Mesenchymal stem cell (in vitro differentiated cells and primary cell): ENCODE measurements around the gene CMKLR1.

Experiments
- DNase-seq: peaks from one replicate; pipeline ENCODE4 v3.0.0-alpha.2; 2013
- H2AFZ ChIP-seq: one replicate; pipeline ENCODE4 v1.6.1; 2013; ENCODE audit warnings: low read depth, mild to moderate bottlenecking, control low read depth, inconsistent platforms, low read length, moderate library complexity
- H2AK5ac ChIP-seq: 2 replicates; pipeline ENCODE4 v1.6.1; 2013; ENCODE audit warnings: low read length, moderate library complexity, mild to moderate bottlenecking, inconsistent platforms; ENCODE audit not compliant: severe bottlenecking
- H2BK120ac ChIP-seq: one replicate; pipeline ENCODE4 v1.6.1; 2013; ENCODE audit warnings: low read depth, mild to moderate bottlenecking, inconsistent platforms, low read length, moderate library complexity
- H2BK12ac ChIP-seq, 2 experiments: one replicate each; pipeline ENCODE4 v1.6.1; 2013; ENCODE audit warnings: inconsistent platforms in 2 of 2, low read length in 2 of 2, mild to moderate bottlenecking in 2 of 2, moderate library complexity in 2 of 2, control low read depth in 1 of 2
- H2BK15ac ChIP-seq: one replicate; pipeline ENCODE4 v1.6.1; 2013; ENCODE audit warnings: mild to moderate bottlenecking, low read depth, inconsistent platforms; ENCODE audit not compliant: poor library complexity, severe bottlenecking
- H2BK5ac ChIP-seq: 2 replicates; pipeline ENCODE4 v1.6.1; 2013; ENCODE audit warnings: low read depth, mild to moderate bottlenecking, low read length, control low read depth, inconsistent platforms; ENCODE audit not compliant: poor library complexity, severe bottlenecking
- H3K14ac ChIP-seq, 2 experiments: one replicate each; pipeline ENCODE4 v1.6.1; 2013; ENCODE audit warnings: inconsistent platforms in 2 of 2, low read length in 2 of 2, control low read depth in 1 of 2, mild to moderate bottlenecking in 1 of 2, moderate library complexity in 1 of 2
- H3K18ac ChIP-seq, 2 experiments: one replicate each; pipeline ENCODE4 v1.6.1; 2013; ENCODE audit warnings: inconsistent platforms in 2 of 2, low read length in 2 of 2, control low read depth in 1 of 2, low read depth in 1 of 2, mild to moderate bottlenecking in 1 of 2
- H3K23ac ChIP-seq, 2 experiments: one replicate each; pipeline ENCODE4 v1.6.1; 2013; ENCODE audit warnings: inconsistent platforms in 2 of 2, low read length in 2 of 2, mild to moderate bottlenecking in 2 of 2, moderate library complexity in 2 of 2, control low read depth in 1 of 2
- H3K27ac ChIP-seq: 2 replicates; pipeline ENCODE4 v1.5.1; 2013; ENCODE audit warnings: mild to moderate bottlenecking, moderate library complexity, low read length, control low read depth, inconsistent platforms; ENCODE audit not compliant: poor library complexity, severe bottlenecking
- H3K27me3 ChIP-seq, 2 experiments: 2 replicates each; pipeline versions ENCODE4 v1.6.1 to v1.7.0; 2013; ENCODE audit warnings: low read length in 2 of 2, mild to moderate bottlenecking in 2 of 2, moderate library complexity in 2 of 2, control low read depth in 1 of 2, inconsistent platforms in 1 of 2; ENCODE audit not compliant: control insufficient read depth in 1 of 2, insufficient read depth in 1 of 2
- H3K36me3 ChIP-seq, 2 experiments: 2 replicates each; pipeline versions ENCODE4 v1.6.1 to v1.7.0; 2013; ENCODE audit warnings: low read length in 2 of 2, control low read depth in 1 of 2, inconsistent platforms in 1 of 2, low read depth in 1 of 2, mild to moderate bottlenecking in 1 of 2; ENCODE audit not compliant: insufficient read depth in 2 of 2, control insufficient read depth in 1 of 2
- H3K4ac ChIP-seq, 2 experiments: one replicate each; pipeline ENCODE4 v1.6.1; 2013; ENCODE audit warnings: inconsistent platforms in 2 of 2, low read length in 2 of 2, mild to moderate bottlenecking in 2 of 2, moderate library complexity in 2 of 2, control low read depth in 1 of 2, low read depth in 1 of 2
- H3K4me1 ChIP-seq: 2 replicates; pipeline ENCODE4 v1.6.1; 2013; ENCODE audit warnings: low read depth, low read length, control low read depth; ENCODE audit not compliant: control insufficient read depth, insufficient read depth
- H3K4me2 ChIP-seq: 2 replicates; pipeline ENCODE4 v1.6.1; 2013; ENCODE audit warnings: low read length, mild to moderate bottlenecking, inconsistent platforms; ENCODE audit not compliant: poor library complexity, severe bottlenecking
- H3K4me3 ChIP-seq, 2 experiments: 2 replicates each; pipeline versions ENCODE4 v1.5.1 to v1.7.0; 2013; ENCODE audit warnings: low read length in 2 of 2, mild to moderate bottlenecking in 2 of 2, control low read depth in 1 of 2, low read depth in 1 of 2; ENCODE audit not compliant: insufficient read depth in 1 of 2
- H3K79me1 ChIP-seq: replicated peaks from 2 replicates; pipeline ENCODE4 v1.6.1; 2013; ENCODE audit warnings: mild to moderate bottlenecking, control low read depth, low read length, inconsistent platforms; ENCODE audit not compliant: poor library complexity, severe bottlenecking
- H3K9ac ChIP-seq: 2 replicates; pipeline ENCODE4 v1.7.0; 2013; ENCODE audit warnings: mild to moderate bottlenecking, low read length, moderate library complexity
- H3K9me3 ChIP-seq: 2 replicates; pipeline ENCODE4 v1.7.0; 2013; ENCODE audit warnings: mild to moderate bottlenecking, low read length; ENCODE audit not compliant: control insufficient read depth
- H4K8ac ChIP-seq: one replicate; pipeline ENCODE4 v1.6.1; 2013; ENCODE audit warnings: inconsistent platforms, mild to moderate bottlenecking, low read length, moderate library complexity
- H4K91ac ChIP-seq: one replicate; pipeline ENCODE4 v1.6.1; 2013; ENCODE audit warnings: mild to moderate bottlenecking, low read length, inconsistent platforms
- WGBS: methylation state at CpG from one replicate; pipeline ENCODE4 v1.1.7; 2013; ENCODE audit warnings: mixed read lengths; 5-methylcytosine and 5-hydroxymethylcytosine counted together

CMKLR1 gene

DNA sequence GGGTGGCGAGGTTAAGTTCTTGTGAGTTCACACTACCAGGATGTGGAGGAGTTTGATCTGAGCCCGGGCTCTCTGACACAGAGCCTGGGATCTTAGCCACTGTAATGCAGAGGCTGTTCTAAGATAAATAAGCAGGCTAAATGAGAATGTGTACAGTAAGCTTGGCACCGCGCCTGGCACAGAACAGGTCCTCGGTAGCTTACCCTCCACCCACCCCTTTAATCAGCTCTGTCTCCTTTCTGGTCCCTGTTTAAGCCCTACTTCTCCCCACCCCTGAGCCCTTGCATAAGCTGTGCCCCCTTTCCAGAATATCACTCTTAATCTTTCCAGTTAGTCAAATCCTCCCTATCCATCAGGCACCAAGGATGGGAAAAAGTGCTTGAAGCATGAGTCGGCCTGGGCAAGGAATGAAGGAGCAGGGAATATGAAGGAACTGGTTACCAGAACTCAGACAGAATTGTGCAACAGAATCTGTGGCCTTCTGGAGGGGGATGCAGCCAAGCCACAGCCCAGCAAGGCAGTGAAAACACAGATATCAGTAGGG lies 32.8 kb upstream of the CMKLR1 start:
- H3K4me3 ChIP-seq: peak overlapping the region in 1 of 2 experiments; percentile 12
- H2AK5ac ChIP-seq: no peak overlapping the region
- no peak overlapping the region for H3K4me2 ChIP-seq
- peaks cover 0 to 3% of the 10 kb centered on the region in 2 experiments for H3K27me3 ChIP-seq
- H2AFZ ChIP-seq: no peak overlapping the region
- H4K91ac ChIP-seq: no peak overlapping the region
- no peaks in the 10 kb centered on the region for H3K36me3 ChIP-seq
- H3K23ac ChIP-seq: no peak overlapping the region
- peak overlapping the region; percentile 7 for H3K27ac ChIP-seq
- no peak overlapping the region for H2BK120ac ChIP-seq
- H3K9me3 ChIP-seq: peaks cover 22% of the 10 kb centered on the region
- no peak overlapping the region for H2BK15ac ChIP-seq
- H3K79me1 ChIP-seq: no peaks in the 10 kb centered on the region
- no peak overlapping the region for H3K18ac ChIP-seq
- 78% methylated on average over 5 of the region's 6 CpGs for WGBS
- no peak overlapping the region for H2BK12ac ChIP-seq
- H3K14ac ChIP-seq: no peak overlapping the region
- H3K4me1 ChIP-seq: peaks cover 3% of the 10 kb centered on the region
- DNase-seq: peak; percentile 3
- H4K8ac ChIP-seq: no peak overlapping the region
- H3K9ac ChIP-seq: no peak overlapping the region
- H3K4ac ChIP-seq: no peak overlapping the region
- no peak overlapping the region for H2BK5ac ChIP-seq

DNA sequence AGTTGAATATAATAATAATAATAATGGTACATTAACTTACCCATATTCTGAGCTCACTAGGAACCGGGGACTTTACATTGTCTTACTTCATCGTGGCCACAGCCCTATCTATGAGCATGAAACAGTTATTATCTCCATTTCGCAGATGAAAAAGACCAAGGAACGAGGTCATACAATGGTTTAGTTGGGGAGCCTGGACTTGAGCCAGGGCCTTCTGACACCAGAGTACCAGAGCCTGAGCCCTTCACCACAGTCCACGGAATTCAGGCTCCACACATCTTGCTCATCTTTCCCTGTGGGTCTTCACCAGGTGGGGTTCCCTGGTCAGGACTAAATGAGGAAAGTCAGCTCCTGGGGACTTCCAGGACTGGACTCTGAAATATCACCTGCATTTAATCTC lies 31.3 kb upstream of the CMKLR1 start:
- H3K14ac ChIP-seq: no peak overlapping the region
- WGBS: 69% methylated on average over 5 of the region's 5 CpGs

DNA sequence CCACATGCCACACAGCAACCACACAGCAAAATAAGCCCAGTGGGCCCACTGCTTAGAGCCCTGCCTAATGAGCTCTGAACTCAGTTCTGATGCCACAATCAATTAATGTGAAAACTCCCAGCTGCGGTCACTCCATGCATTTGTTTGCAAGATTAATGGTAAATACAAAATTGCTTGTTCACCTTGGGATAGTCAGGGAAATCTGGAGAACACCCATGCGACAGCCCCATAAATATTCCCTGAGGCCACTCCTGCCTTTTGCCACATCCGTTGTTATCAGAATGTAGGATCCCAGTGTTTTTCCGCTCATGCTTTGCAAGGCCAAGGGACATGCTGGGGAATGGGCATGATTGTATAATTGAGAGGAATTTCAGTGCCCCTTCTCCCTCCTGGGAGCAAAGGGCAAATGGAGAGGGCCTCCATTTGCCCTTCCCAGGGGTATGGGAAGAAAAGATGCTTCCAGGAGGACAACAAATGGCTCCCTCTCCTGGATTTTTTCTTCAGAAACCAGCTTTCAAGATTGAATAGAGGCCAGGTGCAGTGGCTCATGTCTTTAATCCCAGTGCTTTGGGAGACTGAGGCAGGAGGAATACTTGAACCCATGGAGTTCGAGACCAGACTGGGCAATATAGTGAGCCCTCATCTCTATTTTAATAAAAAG lies 30.8 kb upstream of the CMKLR1 start:
- H3K9me3 ChIP-seq: peaks cover 12% of the 10 kb centered on the region
- H2AK5ac ChIP-seq: no peak overlapping the region
- no peak for DNase-seq
- no peak overlapping the region for H4K8ac ChIP-seq
- peaks cover 0 to 8% of the 10 kb centered on the region in 2 experiments for H3K27me3 ChIP-seq
- no peak overlapping the region for H2BK12ac ChIP-seq
- no peak overlapping the region for H3K23ac ChIP-seq
- H3K4me3 ChIP-seq: no peak overlapping the region
- no peak overlapping the region for H3K18ac ChIP-seq
- no peak overlapping the region for H3K14ac ChIP-seq
- H4K91ac ChIP-seq: no peak overlapping the region
- H2BK15ac ChIP-seq: no peak overlapping the region
- no peak overlapping the region for H2BK120ac ChIP-seq
- no peak overlapping the region for H2AFZ ChIP-seq
- whole genome bisulfite sequencing: 89% methylated on average over 4 of the region's 5 CpGs
- no peak overlapping the region for H3K9ac ChIP-seq
- H3K4me2 ChIP-seq: no peak overlapping the region
- H3K4ac ChIP-seq: peak overlapping the region in 1 of 2 experiments; percentile 3
- H3K79me1 ChIP-seq: no peaks in the 10 kb centered on the region
- H3K27ac ChIP-seq: no peak overlapping the region
- H2BK5ac ChIP-seq: no peak overlapping the region
- no peaks in the 10 kb centered on the region for H3K36me3 ChIP-seq
- H3K4me1 ChIP-seq: peaks cover 3% of the 10 kb centered on the region

More for the DNA sequence above, 31.3 kb upstream of the CMKLR1 start:
- H3K9ac ChIP-seq: no peak overlapping the region
- H2AFZ ChIP-seq: no peak overlapping the region
- no peak overlapping the region for H3K4me3 ChIP-seq
- no peak overlapping the region for H3K27ac ChIP-seq
- H3K4ac ChIP-seq: no peak overlapping the region
- H2AK5ac ChIP-seq: no peak overlapping the region
- no peak overlapping the region for H4K91ac ChIP-seq
- no peak overlapping the region for H2BK5ac ChIP-seq
- no peak for DNase-seq
- H3K4me1 ChIP-seq: peaks cover 3% of the 10 kb centered on the region
- H3K27me3 ChIP-seq: peaks cover 0 to 3% of the 10 kb centered on the region in 2 experiments
- H2BK15ac ChIP-seq: no peak overlapping the region
- H2BK120ac ChIP-seq: no peak overlapping the region
- H3K4me2 ChIP-seq: no peak overlapping the region
- H3K79me1 ChIP-seq: no peaks in the 10 kb centered on the region
- no peak overlapping the region for H3K18ac ChIP-seq
- peaks cover 12% of the 10 kb centered on the region for H3K9me3 ChIP-seq
- H4K8ac ChIP-seq: no peak overlapping the region
- H3K23ac ChIP-seq: no peak overlapping the region
- no peaks in the 10 kb centered on the region for H3K36me3 ChIP-seq
- no peak overlapping the region for H2BK12ac ChIP-seq

DNA sequence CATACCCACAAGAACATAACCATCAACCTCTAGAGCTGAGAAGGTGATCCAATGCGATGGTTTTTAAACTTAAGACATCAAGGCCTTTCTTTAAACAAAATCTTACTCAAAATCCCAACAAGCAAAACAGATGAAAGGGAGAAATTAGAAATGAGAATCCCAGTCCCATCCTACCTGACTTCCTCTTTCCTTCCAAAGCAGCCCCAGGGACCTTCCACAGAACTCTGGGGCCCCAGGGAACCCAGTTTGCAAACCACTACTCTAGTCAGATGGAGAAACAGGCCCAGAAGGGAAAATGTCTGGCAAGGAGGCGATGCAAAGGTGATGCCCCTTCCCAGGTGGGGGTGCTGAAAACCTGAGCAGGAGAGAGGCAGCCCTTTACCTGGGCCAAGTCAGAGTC lies 29.0 kb upstream of the CMKLR1 start:
- WGBS: 72% methylated on average over 2 of the region's 2 CpGs

More for the DNA sequence above, 29.0 kb upstream of the CMKLR1 start:
- H2BK12ac ChIP-seq: no peak overlapping the region
- no peak for DNase-seq
- H2AK5ac ChIP-seq: no peak overlapping the region
- no peak overlapping the region for H3K14ac ChIP-seq
- no peak overlapping the region for H2BK120ac ChIP-seq
- H3K4me2 ChIP-seq: no peak overlapping the region
- H3K27ac ChIP-seq: no peak overlapping the region
- H3K9ac ChIP-seq: no peak overlapping the region
- no peak overlapping the region for H3K4ac ChIP-seq
- no peak overlapping the region for H3K23ac ChIP-seq
- H3K9me3 ChIP-seq: peaks cover under 1% of the 10 kb centered on the region
- H2AFZ ChIP-seq: no peak overlapping the region
- no peak overlapping the region for H2BK5ac ChIP-seq
- H3K4me3 ChIP-seq: no peak overlapping the region
- H3K79me1 ChIP-seq: no peaks in the 10 kb centered on the region
- H3K36me3 ChIP-seq: no peaks in the 10 kb centered on the region
- no peak overlapping the region for H2BK15ac ChIP-seq
- no peak overlapping the region for H4K91ac ChIP-seq
- H3K27me3 ChIP-seq: peaks cover 0 to 19% of the 10 kb centered on the region in 2 experiments
- H3K4me1 ChIP-seq: peaks cover 8% of the 10 kb centered on the region
- H3K18ac ChIP-seq: no peak overlapping the region
- no peak overlapping the region for H4K8ac ChIP-seq
